ENCODE measurements around the gene TRIM44.

The TRIM44 gene

DNA sequence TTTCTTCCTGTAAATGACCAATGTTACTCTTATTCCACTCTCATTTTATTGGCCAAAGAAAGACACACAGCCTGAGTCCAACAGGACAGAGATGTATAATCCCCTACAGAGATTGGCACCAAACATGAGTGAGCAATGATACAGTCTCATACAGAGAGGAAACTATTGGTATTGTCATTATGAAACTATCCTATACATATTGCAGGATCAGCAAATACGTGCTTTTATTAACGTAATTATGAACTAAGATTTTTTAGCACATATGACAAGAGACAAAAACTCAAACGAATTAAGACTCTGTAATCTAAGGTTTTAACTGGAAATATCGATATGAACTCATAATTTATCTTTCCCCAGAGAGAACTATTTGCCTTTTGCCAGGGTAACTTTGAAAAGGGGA lies 182.0 kb downstream of the TRIM44 start:
- DNase-seq (ENCODE audit: low read depth): no peak
- H3K4me3 ChIP-seq (ENCODE audit: control insufficient read depth, low read depth, low read length): no peak overlapping the region
- TF ChIP-seq, protein P1, sequence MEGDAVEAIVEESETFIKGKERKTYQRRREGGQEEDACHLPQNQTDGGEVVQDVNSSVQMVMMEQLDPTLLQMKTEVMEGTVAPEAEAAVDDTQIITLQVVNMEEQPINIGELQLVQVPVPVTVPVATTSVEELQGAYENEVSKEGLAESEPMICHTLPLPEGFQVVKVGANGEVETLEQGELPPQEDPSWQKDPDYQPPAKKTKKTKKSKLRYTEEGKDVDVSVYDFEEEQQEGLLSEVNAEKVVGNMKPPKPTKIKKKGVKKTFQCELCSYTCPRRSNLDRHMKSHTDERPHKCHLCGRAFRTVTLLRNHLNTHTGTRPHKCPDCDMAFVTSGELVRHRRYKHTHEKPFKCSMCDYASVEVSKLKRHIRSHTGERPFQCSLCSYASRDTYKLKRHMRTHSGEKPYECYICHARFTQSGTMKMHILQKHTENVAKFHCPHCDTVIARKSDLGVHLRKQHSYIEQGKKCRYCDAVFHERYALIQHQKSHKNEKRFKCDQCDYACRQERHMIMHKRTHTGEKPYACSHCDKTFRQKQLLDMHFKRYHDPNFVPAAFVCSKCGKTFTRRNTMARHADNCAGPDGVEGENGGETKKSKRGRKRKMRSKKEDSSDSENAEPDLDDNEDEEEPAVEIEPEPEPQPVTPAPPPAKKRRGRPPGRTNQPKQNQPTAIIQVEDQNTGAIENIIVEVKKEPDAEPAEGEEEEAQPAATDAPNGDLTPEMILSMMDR (conservative IDR thresholded peaks at IDR 0.05; ENCODE audit: control insufficient read depth, insufficient read depth, low read depth, low read length): no peak

DNA sequence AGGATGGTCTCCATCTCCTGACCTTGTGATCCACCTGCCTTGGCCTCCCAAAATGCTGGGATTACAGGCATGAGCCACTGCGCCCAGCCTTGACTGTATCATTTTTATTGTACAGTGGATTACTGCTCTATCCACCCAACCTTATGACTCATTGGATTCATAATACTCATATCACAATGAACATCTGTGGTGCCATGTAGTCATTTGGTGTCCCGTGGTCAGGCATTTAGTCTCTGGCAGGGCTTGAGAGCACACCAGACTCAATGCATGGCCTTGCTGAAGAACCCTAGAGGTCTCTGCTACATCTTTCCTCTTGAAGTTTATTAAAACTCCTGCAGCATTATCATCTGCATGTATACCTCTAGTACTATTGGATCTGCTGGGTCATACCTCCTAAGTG lies 183.3 kb downstream of the TRIM44 start:
- peak; percentile 25 for DNase-seq (ENCODE audit: low read depth)
- no peak overlapping the region for H3K4me3 ChIP-seq (ENCODE audit: control insufficient read depth, low read depth, low read length)
- TF ChIP-seq, protein P1 (conservative IDR thresholded peaks at IDR 0.05; ENCODE audit: control insufficient read depth, insufficient read depth, low read depth, low read length): no peak

DNA sequence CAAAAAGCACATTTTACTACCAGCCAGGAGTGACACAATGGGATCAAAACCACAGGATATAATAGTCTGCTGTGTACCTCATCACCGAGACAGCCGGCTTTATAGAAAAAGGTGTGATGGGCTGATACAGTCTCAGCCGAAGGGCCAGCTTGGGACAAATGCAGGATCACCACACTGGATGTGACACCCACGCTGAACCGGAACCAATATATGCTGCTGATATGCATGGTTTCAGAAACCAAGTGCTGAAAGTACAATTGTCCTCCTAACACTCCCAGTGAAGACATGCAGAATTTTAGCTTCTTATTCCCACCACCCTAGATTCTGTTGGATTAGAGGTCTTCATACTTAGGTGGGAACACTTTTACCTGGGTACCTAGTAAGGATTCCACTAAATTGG lies 184.3 kb downstream of the TRIM44 start:
- TF ChIP-seq, protein P1 (conservative IDR thresholded peaks at IDR 0.05; ENCODE audit: control insufficient read depth, insufficient read depth, low read depth, low read length): no peak
- H3K4me3 ChIP-seq (ENCODE audit: control insufficient read depth, low read depth, low read length): no peak overlapping the region

DNA sequence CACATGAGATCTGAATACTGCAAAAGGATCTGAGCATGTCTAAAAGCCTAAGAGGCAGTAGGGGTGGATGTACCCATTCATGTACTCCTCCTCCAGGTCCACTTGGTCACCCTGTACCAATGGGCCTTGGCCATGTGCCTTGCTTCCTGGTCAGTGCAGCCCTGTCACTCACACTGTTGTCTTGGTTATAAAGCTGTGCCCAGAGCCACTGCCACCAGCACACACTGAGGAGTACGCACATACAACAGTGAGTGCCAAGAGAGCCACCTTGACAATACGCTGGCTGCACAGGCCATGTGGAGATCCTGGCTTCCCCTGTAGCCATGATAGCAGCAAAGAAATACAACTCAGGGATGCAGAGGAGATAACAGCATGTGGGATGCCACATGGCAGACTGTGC lies 184.9 kb downstream of the TRIM44 start:
- DNase-seq (ENCODE audit: low read depth): no peak
- TF ChIP-seq, protein P1 (conservative IDR thresholded peaks at IDR 0.05; ENCODE audit: control insufficient read depth, insufficient read depth, low read depth, low read length): no peak
- no peak overlapping the region for H3K4me3 ChIP-seq (ENCODE audit: control insufficient read depth, low read depth, low read length)

More for the DNA sequence above, 184.3 kb downstream of the TRIM44 start:
- no peak for DNase-seq (ENCODE audit: low read depth)

DNA sequence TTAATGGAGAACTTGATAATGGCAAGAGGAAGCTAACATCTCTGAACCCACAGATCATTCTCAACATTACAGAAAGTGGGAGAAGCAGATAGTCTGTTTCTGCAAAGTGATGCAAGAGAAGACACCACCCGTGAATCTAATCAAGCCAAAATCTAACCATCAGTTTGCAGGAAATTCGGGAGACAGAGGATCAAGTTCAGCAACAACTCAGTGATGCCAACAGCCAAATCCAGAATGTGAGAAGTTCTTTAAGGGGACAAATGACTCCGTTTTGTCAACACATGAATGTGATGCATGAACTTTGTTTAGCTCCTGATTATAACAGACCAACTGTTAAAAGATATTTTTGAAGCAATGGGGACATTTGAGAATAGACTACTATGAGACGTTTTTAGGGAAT lies 186.0 kb downstream of the TRIM44 start:
- DNase-seq (ENCODE audit: low read depth): no peak
- no peak overlapping the region for H3K4me3 ChIP-seq (ENCODE audit: control insufficient read depth, low read depth, low read length)
- TF ChIP-seq, protein P1 (conservative IDR thresholded peaks at IDR 0.05; ENCODE audit: control insufficient read depth, insufficient read depth, low read depth, low read length): no peak

DNA sequence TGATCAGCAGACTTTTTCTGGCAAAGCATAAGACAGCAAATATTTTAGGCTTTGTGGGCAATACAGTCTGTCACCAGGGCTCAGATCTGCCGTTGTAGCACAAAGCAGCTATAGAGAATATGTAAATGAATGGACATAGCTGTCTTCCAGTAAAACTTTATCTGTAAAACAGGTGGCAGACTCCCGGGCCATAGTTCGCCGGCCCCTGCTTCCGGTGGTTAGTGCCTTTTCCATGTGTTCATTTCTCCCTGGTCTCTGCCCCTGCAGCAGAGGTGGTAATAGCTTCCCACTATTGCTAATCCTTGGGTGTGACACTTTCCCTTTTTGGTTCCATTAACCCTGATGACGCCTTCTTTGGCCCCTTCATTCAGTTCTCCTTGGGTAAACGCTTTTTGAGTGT lies 187.6 kb downstream of the TRIM44 start:
- TF ChIP-seq, protein P1 (conservative IDR thresholded peaks at IDR 0.05; ENCODE audit: control insufficient read depth, insufficient read depth, low read depth, low read length): no peak
- H3K4me3 ChIP-seq (ENCODE audit: control insufficient read depth, low read depth, low read length): no peak overlapping the region
- DNase-seq (ENCODE audit: low read depth): no peak

DNA sequence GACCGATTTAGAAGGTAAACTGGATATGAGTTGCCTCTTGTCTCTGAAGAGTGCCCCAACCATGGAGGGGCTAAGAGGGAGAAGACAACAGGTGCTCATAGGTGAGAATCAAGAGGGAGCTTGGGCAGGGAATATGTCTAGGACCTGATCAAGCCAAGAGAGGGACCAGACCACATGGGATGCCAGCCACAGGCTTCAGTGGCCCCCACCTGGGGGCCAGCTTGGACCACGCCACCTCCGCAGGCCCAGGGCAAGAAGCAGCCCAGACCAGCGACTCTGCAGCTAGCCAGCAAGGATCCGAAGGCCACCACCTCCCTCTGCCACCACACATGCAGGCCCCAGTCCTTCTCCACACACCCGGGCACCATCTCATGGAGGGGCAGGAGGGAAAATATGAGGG lies 188.8 kb downstream of the TRIM44 start:
- no peak overlapping the region for H3K4me3 ChIP-seq (ENCODE audit: control insufficient read depth, low read depth, low read length)
- TF ChIP-seq, protein P1 (conservative IDR thresholded peaks at IDR 0.05; ENCODE audit: control insufficient read depth, insufficient read depth, low read depth, low read length): no peak
- DNase-seq (ENCODE audit: low read depth): no peak
